Stimulated activated CD8-positive, alpha-beta memory T cell treated with anti-CD3 and anti-CD28 coated beads, Interleukin-4, amount 100 ng/mL, for 4 hours (primary cell): ENCODE data around the gene SORD.
"Not testable (repeated sequence)": the region's sequence is repeated elsewhere in the genome, so short reads cannot be mapped to it uniquely, and the experiment has no call there.

Experiments
- DNase-seq, 2 donors: peaks; one replicate each; pipeline ENCODE4 v3.0.0-alpha.2; 2020; ENCODE audit warnings: low read depth in 2 of 2, low spot score in 1 of 2

Gene SORD

GRCh38 chr15:45097466-45097865, 74.5 kb downstream of the SORD start:
- no peak for DNase-seq

- no peak for DNase-seq
Measured at GRCh38 chr15:45099549-45100165, 76.7 kb downstream of the SORD start.

- no peak for DNase-seq
Measured at GRCh38 chr15:45100884-45101625, 78.1 kb downstream of the SORD start.

- DNase-seq: no peak
Measured at GRCh38 chr15:45101749-45102148, 78.8 kb downstream of the SORD start.

- no peak for DNase-seq
Measured at GRCh38 chr15:45102226-45102625, 79.2 kb downstream of the SORD start.

- DNase-seq: not testable (repeated sequence)
Measured at GRCh38 chr15:45104170-45104569, 81.2 kb downstream of the SORD start.

GRCh38 chr15:45105586-45105985, 82.6 kb downstream of the SORD start:
- DNase-seq: no peak

GRCh38 chr15:45106002-45106790, 83.2 kb downstream of the SORD start:
- DNase-seq: no peak

GRCh38 chr15:45107941-45108630, 85.1 kb downstream of the SORD start:
- DNase-seq: no peak

- DNase-seq: no peak
Measured at GRCh38 chr15:45110256-45110820, 87.3 kb downstream of the SORD start.

GRCh38 chr15:45111390-45112142, 88.6 kb downstream of the SORD start:
- DNase-seq: no peak

- no peak for DNase-seq
Measured at GRCh38 chr15:45112143-45112590, 89.2 kb downstream of the SORD start.

GRCh38 chr15:45112591-45113379, 89.8 kb downstream of the SORD start:
- no peak for DNase-seq

GRCh38 chr15:45113380-45113990, 90.5 kb downstream of the SORD start:
- no peak for DNase-seq

- no peak for DNase-seq
Measured at GRCh38 chr15:45114076-45114750, 91.2 kb downstream of the SORD start, which contains the start of the genes DUOX2 and DUOXA2. Gene DUOX2, minus strand, starts transcription at chr15:45114172. Its CDS starts 761 bp downstream, at chr15:45113411. Gene DUOXA2, plus strand, starts transcription at chr15:45114326. Its CDS starts 280 bp downstream, at chr15:45114606.

GRCh38 chr15:45114751-45115085, 91.7 kb downstream of the SORD start:
- DNase-seq: no peak

GRCh38 chr15:45115312-45115820, 92.4 kb downstream of the SORD start:
- DNase-seq: no peak

GRCh38 chr15:45116006-45116481, 93.0 kb downstream of the SORD start:
- DNase-seq: no peak
